ENCODE results near the gene PIEZO2. TPM values are rescaled to one million over a fixed set of nuclear protein-coding genes. Genes with fewer than 3 reads are reported as not detected.
"Not testable (repeated sequence)": the region's sequence is repeated elsewhere in the genome, so short reads cannot be mapped to it uniquely, and the experiment has no call there.

Gene PIEZO2
- total and polyA plus RNA-seq, 2 of the 8 experiments (the other 6 are each of a cell fraction or from before 2014, with no cell fraction given) = 4.7 to 16.5 TPM

DNA sequence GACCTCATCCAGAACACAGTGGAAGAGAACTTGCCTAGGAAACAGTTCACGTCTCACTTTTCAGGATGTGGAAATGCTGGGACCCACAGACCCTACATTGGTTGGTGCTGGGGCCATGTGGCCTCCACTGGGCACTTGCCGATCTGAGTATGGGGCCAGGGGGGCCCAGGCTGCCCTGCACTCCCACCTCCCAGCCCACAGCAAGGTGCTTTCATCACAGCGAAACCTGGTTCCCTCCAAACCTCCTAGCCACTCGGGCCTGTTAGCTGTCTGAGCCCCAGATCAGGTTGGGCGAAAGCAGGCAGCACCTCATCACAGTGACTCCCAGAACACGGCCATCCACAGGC is 510.9 kb downstream of the PIEZO2 start:
- H3K4me3 ChIP-seq (ENCODE audit: extremely low read depth in 1 of 4, insufficient read depth in 2 of 4, low read depth in 3 of 4, low read length in 4 of 4); FAIRE-seq; H2BK120ac ChIP-seq (replicated peaks; ENCODE audit: low read depth, low read length); H3K9ac ChIP-seq (replicated peaks in 1 of 4; ENCODE audit: extremely low read depth in 1 of 4, low read depth in 3 of 4, low read length in 3 of 4); H3K23ac ChIP-seq (ENCODE audit: insufficient read length); H4K20me1 ChIP-seq (replicated peaks in 1 of 2; ENCODE audit: control insufficient read depth in 1 of 2, insufficient read depth in 2 of 2, low read length in 2 of 2); DNase-seq (ENCODE audit: low read depth in 1 of 2, low spot score in 2 of 2); H2AFZ ChIP-seq (ENCODE audit: low read length); H2BK15ac ChIP-seq (ENCODE audit: low read length); H2BK20ac ChIP-seq (ENCODE audit: low read length); H3K79me2 ChIP-seq (ENCODE audit: control insufficient read depth in 1 of 2, insufficient read depth in 2 of 2, low read length in 2 of 2); H3K14ac ChIP-seq (ENCODE audit: insufficient read length); H3K18ac ChIP-seq (ENCODE audit: extremely low read depth, low read length); H3K4me2 ChIP-seq (ENCODE audit: insufficient read depth in 1 of 2, low read depth in 2 of 2, low read length in 2 of 2); H3K56ac ChIP-seq (replicated peaks; ENCODE audit: insufficient read length, low read depth, low read length); H3K4ac ChIP-seq (replicated peaks; ENCODE audit: insufficient read length, low read depth, low read length); CTCF ChIA-PET (ENCODE audit: partially characterized antibody); H4K8ac ChIP-seq (ENCODE audit: extremely low read depth, insufficient read depth, low read length); H3K27me3 ChIP-seq (replicated peaks in 1 of 4; ENCODE audit: control insufficient read depth in 3 of 4, extremely low read depth in 1 of 4, insufficient read depth in 3 of 4, low read length in 3 of 4); H3K79me1 ChIP-seq (ENCODE audit: low read depth, low read length); H4K91ac ChIP-seq (replicated peaks; ENCODE audit: insufficient read length, low read length); H3K9me3 ChIP-seq (ENCODE audit: insufficient read depth in 2 of 2, low read depth in 1 of 2, low read length in 1 of 2); H3K4me1 ChIP-seq (replicated peaks in 1 of 4; ENCODE audit: control insufficient read depth in 3 of 4, insufficient read depth in 4 of 4, low read length in 3 of 4); H3K36me3 ChIP-seq (ENCODE audit: control insufficient read depth in 2 of 4, insufficient read depth in 4 of 4, low read length in 3 of 4); H2AK5ac ChIP-seq (ENCODE audit: low read depth, low read length); H3K27ac ChIP-seq (ENCODE audit: low read depth, low read length); POLR2A ChIA-PET (ENCODE audit: partially characterized antibody); H2BK5ac ChIP-seq (ENCODE audit: low read depth, low read length); H3K23me2 ChIP-seq (ENCODE audit: low read depth, low read length); H2BK12ac ChIP-seq (ENCODE audit: low read depth, low read length); H4K5ac ChIP-seq (ENCODE audit: insufficient read length, low read depth, low read length): not testable (repeated sequence)
- WGBS, 2 experiments (ENCODE audit: extremely low coverage in 1 of 2, insufficient coverage in 1 of 2, insufficient read length in 1 of 2, insufficient replicate concordance in 2 of 2, low coverage in 1 of 2, low lambda C conversion rate in 2 of 2, missing lambda C conversion rate in 1 of 2) = 91% methylated on average over 5 of the region's 6 CpGs; no CpG with 5 or more reads in 1 of the 2 experiments

DNA sequence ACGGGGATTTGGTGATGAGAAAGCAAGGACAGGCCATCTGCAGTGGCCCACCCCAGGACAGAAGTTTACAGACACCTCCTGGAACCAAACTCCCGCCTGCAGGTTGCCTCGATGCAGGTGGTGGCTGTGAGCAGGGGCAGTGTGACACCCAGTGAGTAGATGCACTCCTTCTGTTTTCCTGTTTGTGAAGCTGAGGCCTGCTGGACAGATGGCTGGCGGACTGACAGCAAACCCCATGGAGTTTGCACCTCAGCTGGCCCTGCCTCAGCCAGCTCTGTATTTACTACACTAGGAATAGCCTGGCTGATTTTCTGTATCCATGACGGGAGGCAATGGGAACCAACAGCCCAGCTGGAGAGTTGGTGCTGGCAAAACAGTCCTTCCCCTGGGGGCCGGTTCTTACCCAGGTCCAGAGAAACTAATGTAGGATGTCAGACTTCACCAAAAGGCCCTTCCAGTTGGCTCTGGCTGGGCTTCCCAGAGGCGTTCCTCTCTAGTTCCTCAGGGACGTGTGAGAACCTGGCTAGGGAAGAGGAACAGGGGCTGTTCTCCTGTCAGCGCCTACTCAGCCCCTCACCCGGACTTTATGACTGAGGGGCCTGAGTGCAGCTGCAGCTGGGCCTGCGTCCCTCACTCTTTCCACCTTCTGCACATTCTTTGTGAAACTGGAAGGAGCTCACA is 511.4 kb downstream of the PIEZO2 start:
- H2BK15ac ChIP-seq (ENCODE audit: low read length); H2BK120ac ChIP-seq (replicated peaks; ENCODE audit: low read depth, low read length); H3K56ac ChIP-seq (replicated peaks; ENCODE audit: insufficient read length, low read depth, low read length); H3K4me2 ChIP-seq (ENCODE audit: insufficient read depth in 1 of 2, low read depth in 2 of 2, low read length in 2 of 2); POLR2A ChIA-PET (ENCODE audit: partially characterized antibody); H3K23me2 ChIP-seq (ENCODE audit: low read depth, low read length); H4K5ac ChIP-seq (ENCODE audit: insufficient read length, low read depth, low read length); H2BK20ac ChIP-seq (ENCODE audit: low read length); H3K18ac ChIP-seq (ENCODE audit: extremely low read depth, low read length); CTCF ChIA-PET (ENCODE audit: partially characterized antibody); H3K36me3 ChIP-seq (ENCODE audit: control insufficient read depth in 2 of 4, insufficient read depth in 4 of 4, low read length in 3 of 4); H3K27ac ChIP-seq (ENCODE audit: low read depth, low read length); H3K4ac ChIP-seq (replicated peaks; ENCODE audit: insufficient read length, low read depth, low read length); FAIRE-seq; H3K4me1 ChIP-seq (replicated peaks in 1 of 4; ENCODE audit: control insufficient read depth in 3 of 4, insufficient read depth in 4 of 4, low read length in 3 of 4); H2AFZ ChIP-seq (ENCODE audit: low read length); H4K91ac ChIP-seq (replicated peaks; ENCODE audit: insufficient read length, low read length); H4K8ac ChIP-seq (ENCODE audit: extremely low read depth, insufficient read depth, low read length); H4K20me1 ChIP-seq (replicated peaks in 1 of 2; ENCODE audit: control insufficient read depth in 1 of 2, insufficient read depth in 2 of 2, low read length in 2 of 2); H2BK12ac ChIP-seq (ENCODE audit: low read depth, low read length); H3K9ac ChIP-seq (replicated peaks in 1 of 4; ENCODE audit: extremely low read depth in 1 of 4, low read depth in 3 of 4, low read length in 3 of 4); DNase-seq (ENCODE audit: low read depth in 1 of 2, low spot score in 2 of 2); H3K9me3 ChIP-seq (ENCODE audit: insufficient read depth in 2 of 2, low read depth in 1 of 2, low read length in 1 of 2); H3K79me2 ChIP-seq (ENCODE audit: control insufficient read depth in 1 of 2, insufficient read depth in 2 of 2, low read length in 2 of 2); H3K79me1 ChIP-seq (ENCODE audit: low read depth, low read length); H3K27me3 ChIP-seq (replicated peaks in 1 of 4; ENCODE audit: control insufficient read depth in 3 of 4, extremely low read depth in 1 of 4, insufficient read depth in 3 of 4, low read length in 3 of 4); H3K4me3 ChIP-seq (ENCODE audit: extremely low read depth in 1 of 4, insufficient read depth in 2 of 4, low read depth in 3 of 4, low read length in 4 of 4); H3K14ac ChIP-seq (ENCODE audit: insufficient read length); H2AK5ac ChIP-seq (ENCODE audit: low read depth, low read length); H2BK5ac ChIP-seq (ENCODE audit: low read depth, low read length); H3K23ac ChIP-seq (ENCODE audit: insufficient read length): not testable (repeated sequence)
- 91% methylated on average over 5 of the region's 11 CpGs; no CpG with 5 or more reads in 1 of the 2 experiments for WGBS, 2 experiments (ENCODE audit: extremely low coverage in 1 of 2, insufficient coverage in 1 of 2, insufficient read length in 1 of 2, insufficient replicate concordance in 2 of 2, low coverage in 1 of 2, low lambda C conversion rate in 2 of 2, missing lambda C conversion rate in 1 of 2)
